Measurements from ENCODE around the gene SUPT6H.

The SUPT6H gene

GRCh38 chr17:28703552-28704218, 41.7 kb downstream of the SUPT6H start:
- DNase-seq: no peak

- no peak for DNase-seq
Observed at GRCh38 chr17:28704219-28704858, 42.3 kb downstream of the SUPT6H start.

- DNase-seq: no peak
Observed at GRCh38 chr17:28705074-28705659, 43.2 kb downstream of the SUPT6H start.

- DNase-seq: no peak
Observed at GRCh38 chr17:28705728-28706334, 43.8 kb downstream of the SUPT6H start.

- no peak for DNase-seq
Observed at GRCh38 chr17:28706471-28707338, 44.7 kb downstream of the SUPT6H start.

GRCh38 chr17:28707339-28707720, 45.3 kb downstream of the SUPT6H start:
- DNase-seq: no peak

- DNase-seq: peak; percentile 98
Observed at GRCh38 chr17:28710861-28711722, 49.1 kb downstream of the SUPT6H start.

GRCh38 chr17:28711723-28712031, 49.7 kb downstream of the SUPT6H start, which contains the start of gene PROCA1:
Gene PROCA1 (minus strand): TSS chr17:28711888. CDS start chr17:28711660, 228 bp downstream.
- no peak for DNase-seq

- peak; percentile 73 for DNase-seq
Observed at GRCh38 chr17:28712032-28712704, 50.2 kb downstream of the SUPT6H start.

GRCh38 chr17:28712705-28713415, 50.9 kb downstream of the SUPT6H start:
- no peak for DNase-seq

- DNase-seq: no peak
Observed at GRCh38 chr17:28714281-28714680, 52.3 kb downstream of the SUPT6H start.

GRCh38 chr17:28715217-28715616, 53.2 kb downstream of the SUPT6H start:
- DNase-seq: no peak

GRCh38 chr17:28716740-28717577, 55.0 kb downstream of the SUPT6H start:
- DNase-seq: peak; percentile 72

- DNase-seq: peak; percentile 96
Observed at GRCh38 chr17:28717578-28718332, 55.8 kb downstream of the SUPT6H start, which contains the start of gene RAB34. Gene RAB34 (minus strand): TSS chr17:28717868. CDS start chr17:28717266, 602 bp downstream.

- no peak for DNase-seq
Observed at GRCh38 chr17:28718333-28719020, 56.5 kb downstream of the SUPT6H start.

GRCh38 chr17:28719021-28719433, 57.0 kb downstream of the SUPT6H start:
- no peak for DNase-seq

GRCh38 chr17:28720247-28720996, 58.4 kb downstream of the SUPT6H start:
- DNase-seq: no peak

All from eye (tissue), 1 donor.